ENCODE measurements around the gene LRRC52. TPM values are rescaled to one million over a fixed set of nuclear protein-coding genes. Genes with fewer than 3 reads are reported as not detected.

Gene LRRC52
- total RNA-seq, 4 donors from 2014 or later, result 0.27 TPM; not detected in 3

DNA sequence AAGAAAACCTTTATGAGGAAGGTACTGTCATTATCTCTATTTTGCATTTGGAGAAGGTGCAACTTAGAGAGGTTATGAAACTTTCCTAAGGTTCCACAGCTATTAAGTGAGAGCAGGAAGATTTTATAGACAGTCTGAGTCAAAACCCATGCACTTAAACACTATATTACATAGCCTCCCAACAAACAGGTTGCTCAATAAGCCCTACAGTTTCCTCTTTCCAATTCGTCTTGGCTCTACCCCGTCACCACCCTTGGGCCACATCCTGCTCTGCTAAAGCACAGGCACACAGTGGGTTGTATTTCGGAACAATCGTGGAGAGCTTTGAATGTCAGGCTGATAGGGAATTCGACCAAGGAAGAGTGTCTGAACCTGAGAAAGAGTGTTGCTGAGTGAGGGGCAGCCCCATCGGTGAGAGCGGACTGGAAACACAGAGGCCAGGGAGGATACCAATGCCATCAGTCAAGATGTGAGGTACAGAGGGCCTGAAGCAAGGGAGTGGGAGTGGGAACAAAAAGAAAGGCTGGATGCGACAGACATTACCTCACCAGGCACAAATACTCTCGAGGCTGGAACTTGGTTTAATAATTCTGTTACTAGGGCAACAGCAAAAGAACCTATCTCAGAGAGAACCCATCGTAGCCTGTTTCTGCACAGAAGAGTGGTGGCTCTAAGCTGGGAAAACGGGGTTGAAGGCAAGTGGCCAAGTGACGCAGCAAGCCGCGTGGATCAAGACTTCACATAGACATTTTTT is 6.3 kb upstream of the LRRC52 start:
- H3K27ac ChIP-seq, result no peak overlapping the region
- no peaks in the 10 kb centered on the region for H3K36me3 ChIP-seq
- no peaks in the 10 kb centered on the region for H3K27me3 ChIP-seq
- TF ChIP-seq POLR2A (IDR thresholded peaks at IDR 0.05), result no peak
- TF ChIP-seq, protein P1, sequence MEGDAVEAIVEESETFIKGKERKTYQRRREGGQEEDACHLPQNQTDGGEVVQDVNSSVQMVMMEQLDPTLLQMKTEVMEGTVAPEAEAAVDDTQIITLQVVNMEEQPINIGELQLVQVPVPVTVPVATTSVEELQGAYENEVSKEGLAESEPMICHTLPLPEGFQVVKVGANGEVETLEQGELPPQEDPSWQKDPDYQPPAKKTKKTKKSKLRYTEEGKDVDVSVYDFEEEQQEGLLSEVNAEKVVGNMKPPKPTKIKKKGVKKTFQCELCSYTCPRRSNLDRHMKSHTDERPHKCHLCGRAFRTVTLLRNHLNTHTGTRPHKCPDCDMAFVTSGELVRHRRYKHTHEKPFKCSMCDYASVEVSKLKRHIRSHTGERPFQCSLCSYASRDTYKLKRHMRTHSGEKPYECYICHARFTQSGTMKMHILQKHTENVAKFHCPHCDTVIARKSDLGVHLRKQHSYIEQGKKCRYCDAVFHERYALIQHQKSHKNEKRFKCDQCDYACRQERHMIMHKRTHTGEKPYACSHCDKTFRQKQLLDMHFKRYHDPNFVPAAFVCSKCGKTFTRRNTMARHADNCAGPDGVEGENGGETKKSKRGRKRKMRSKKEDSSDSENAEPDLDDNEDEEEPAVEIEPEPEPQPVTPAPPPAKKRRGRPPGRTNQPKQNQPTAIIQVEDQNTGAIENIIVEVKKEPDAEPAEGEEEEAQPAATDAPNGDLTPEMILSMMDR (IDR thresholded peaks at IDR 0.05), result no peak
- WGBS, 2 donors, result 66 to 68% methylated on average over 14 of the region's 14 CpGs
- no peak for DNase-seq
- H3K9me3 ChIP-seq, result no peaks in the 10 kb centered on the region
- H3K4me1 ChIP-seq, result peaks cover 0 to 27% of the 10 kb centered on the region in 2 donors
- intact Hi-C loops (cut with DNase I), result no loop called here
- no peak overlapping the region for H3K4me3 ChIP-seq (replicated peaks in 1 of 3)

DNA sequence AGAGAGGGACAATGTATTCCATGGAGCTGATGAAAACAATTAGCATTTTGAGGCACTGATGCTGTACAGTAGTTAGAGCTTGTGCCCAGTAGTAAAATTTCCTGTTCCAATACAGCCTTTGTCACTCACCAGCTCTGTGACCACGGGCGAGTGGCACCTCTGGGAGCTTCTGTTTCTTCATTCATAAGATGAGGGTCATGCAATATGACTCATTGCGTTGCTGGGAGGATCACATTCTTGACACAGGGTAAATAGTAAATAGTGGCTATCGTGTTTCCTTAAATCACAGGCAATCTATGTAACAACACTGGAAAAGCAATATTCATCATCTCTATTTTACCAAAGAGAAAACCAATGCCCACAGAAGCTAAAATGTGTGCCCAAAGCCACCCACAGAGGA is 4.5 kb upstream of the LRRC52 start:
- peaks cover 8 to 38% of the 10 kb centered on the region in 2 donors for H3K4me1 ChIP-seq
- H3K27ac ChIP-seq, result no peak overlapping the region
- no peaks in the 10 kb centered on the region for H3K36me3 ChIP-seq
- H3K9me3 ChIP-seq, result no peaks in the 10 kb centered on the region
- WGBS, 2 donors, result 79 to 92% methylated on average over 4 of the region's 4 CpGs
- no peak overlapping the region for H3K4me3 ChIP-seq (replicated peaks in 1 of 3)
- TF ChIP-seq, protein P1 (IDR thresholded peaks at IDR 0.05), result no peak
- TF ChIP-seq POLR2A (IDR thresholded peaks at IDR 0.05), result no peak
- DNase-seq, result no peak
- H3K27me3 ChIP-seq, result no peaks in the 10 kb centered on the region
- intact Hi-C loops (cut with DNase I), result no loop called here

GRCh38 chr1:165539908-165540307 is 3.9 kb upstream of the LRRC52 start:
- no peak for DNase-seq
- WGBS, 2 donors, result 63 to 72% methylated on average over 3 of the region's 3 CpGs

GRCh38 chr1:165542015-165542631 is 1.7 kb upstream of the LRRC52 start:
- 92 to 95% methylated on average over 6 of the region's 6 CpGs for WGBS, 2 donors
- H3K36me3 ChIP-seq, result no peaks in the 10 kb centered on the region
- intact Hi-C loops (cut with DNase I), result no loop called here
- H3K27me3 ChIP-seq, result no peaks in the 10 kb centered on the region
- TF ChIP-seq, protein P1 (IDR thresholded peaks at IDR 0.05), result no peak
- no peak for TF ChIP-seq POLR2A (IDR thresholded peaks at IDR 0.05)
- H3K4me1 ChIP-seq, result peaks cover 12 to 53% of the 10 kb centered on the region in 2 donors
- no peak overlapping the region for H3K27ac ChIP-seq
- DNase-seq, result no peak
- H3K4me3 ChIP-seq (replicated peaks in 1 of 3), result no peak overlapping the region
- H3K9me3 ChIP-seq, result no peaks in the 10 kb centered on the region

More at GRCh38 chr1:165539908-165540307, 3.9 kb upstream of the LRRC52 start:
- Histone ChIP-seq H3K27ac (no peak overlapping the region), H3K4me1 (peaks cover 12 to 44% of the 10 kb centered on the region in 2 donors), H3K4me3 (replicated peaks in 1 of 3) (no peak overlapping the region), H3K9me3 (no peaks in the 10 kb centered on the region), H3K36me3 (no peaks in the 10 kb centered on the region), H3K27me3 (no peaks in the 10 kb centered on the region)
- intact Hi-C loops (cut with DNase I), result no loop called here
- TF ChIP-seq POLR2A (IDR thresholded peaks at IDR 0.05), result no peak
- TF ChIP-seq, protein P1 (IDR thresholded peaks at IDR 0.05), result no peak

DNA sequence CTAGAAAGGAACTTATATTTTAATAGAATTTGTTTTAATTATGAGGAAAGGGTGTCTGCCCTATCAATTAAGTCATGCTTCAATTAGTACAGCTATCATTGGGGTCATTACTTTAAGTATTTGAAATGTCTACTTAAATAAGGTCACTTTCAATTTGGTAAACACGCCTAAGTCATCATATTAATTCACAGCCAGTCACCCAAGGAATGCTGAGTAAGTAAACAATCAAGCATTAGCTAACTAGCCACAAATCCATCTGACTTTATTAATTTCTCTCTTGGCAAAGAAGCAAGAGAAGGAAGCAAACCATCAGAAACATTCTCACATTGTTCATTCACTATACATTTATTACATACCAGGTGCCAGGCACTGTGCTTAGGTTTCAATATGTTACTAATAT is 1.2 kb upstream of the LRRC52 start:
- DNase-seq, result no peak
- Histone ChIP-seq H3K27ac (no peak overlapping the region), H3K4me1 (peaks cover 12 to 53% of the 10 kb centered on the region in 2 donors), H3K4me3 (replicated peaks in 1 of 3) (no peak overlapping the region), H3K36me3 (no peaks in the 10 kb centered on the region), H3K9me3 (no peaks in the 10 kb centered on the region), H3K27me3 (no peaks in the 10 kb centered on the region)
- WGBS, 2 donors, result 0% methylated on average over 1 of the region's 1 CpG
- TF ChIP-seq POLR2A (IDR thresholded peaks at IDR 0.05), result no peak
- TF ChIP-seq, protein P1 (IDR thresholded peaks at IDR 0.05), result no peak
- intact Hi-C loops (cut with DNase I), result no loop called here
